H9 (cell line): ENCODE measurements around the gene EFHD2. TPM values are rescaled to one million over a fixed set of nuclear protein-coding genes. Genes with fewer than 3 reads are reported as not detected.

ENCODE experiments used
- DNase-seq: peaks from one replicate; pipeline ENCODE4 v3.0.0-alpha.2; 2017
- H2AFZ ChIP-seq: one replicate; pipeline ENCODE4 v1.6.1; 2013; ENCODE audit warnings: mild to moderate bottlenecking, low read length, control low read depth, moderate library complexity
- H2AK5ac ChIP-seq: 2 replicates; pipeline ENCODE4 v1.6.1; 2013; ENCODE audit warnings: low read length, control low read depth, mixed read lengths; ENCODE audit not compliant: insufficient read length
- H2BK120ac ChIP-seq: one replicate; pipeline ENCODE4 v1.6.1; 2013; ENCODE audit warnings: low read depth, mild to moderate bottlenecking, low read length, control low read depth, inconsistent platforms; ENCODE audit not compliant: poor library complexity, severe bottlenecking
- H2BK12ac ChIP-seq: 2 replicates; pipeline ENCODE4 v1.6.1; 2013; ENCODE audit warnings: low read length, control low read depth, mixed read lengths, low read depth; ENCODE audit not compliant: insufficient read length
- H2BK15ac ChIP-seq: 2 replicates; pipeline ENCODE4 v1.6.1; 2013; ENCODE audit warnings: low read depth, low read length, control low read depth
- H2BK20ac ChIP-seq: one replicate; pipeline ENCODE4 v1.6.1; 2013; ENCODE audit warnings: low read depth, mild to moderate bottlenecking, low read length, control low read depth, inconsistent platforms; ENCODE audit not compliant: poor library complexity, severe bottlenecking
- H2BK5ac ChIP-seq: 2 replicates; pipeline ENCODE4 v1.6.1; 2013; ENCODE audit warnings: low read length, control low read depth, mixed read lengths; ENCODE audit not compliant: insufficient read length
- H3K14ac ChIP-seq: 2 replicates; pipeline ENCODE4 v1.6.1; 2013; ENCODE audit warnings: low read length, control low read depth; ENCODE audit not compliant: insufficient read depth
- H3K18ac ChIP-seq: 2 replicates; pipeline ENCODE4 v1.6.1; 2013; ENCODE audit warnings: low read depth, mild to moderate bottlenecking, mixed read lengths, low read length, control low read depth; ENCODE audit not compliant: insufficient read length
- H3K23ac ChIP-seq: 2 replicates; pipeline ENCODE4 v1.6.1; 2013; ENCODE audit warnings: low read length, control low read depth, mixed read lengths, low read depth; ENCODE audit not compliant: insufficient read length
- H3K23me2 ChIP-seq: 2 replicates; pipeline ENCODE4 v1.6.1; 2013; ENCODE audit warnings: low read depth, mild to moderate bottlenecking, mixed read lengths, low read length, control low read depth; ENCODE audit not compliant: insufficient read length, poor library complexity, severe bottlenecking
- H3K27ac ChIP-seq: 2 replicates; pipeline ENCODE4 v1.5.1; 2013; ENCODE audit warnings: low read length, control low read depth, mixed read lengths, low read depth; ENCODE audit not compliant: insufficient read length
- H3K27me3 ChIP-seq: 2 replicates; pipeline ENCODE4 v1.6.1; 2013; ENCODE audit warnings: low read length, control low read depth, inconsistent platforms; ENCODE audit not compliant: insufficient read depth
- H3K4ac ChIP-seq: 2 replicates; pipeline ENCODE4 v1.6.1; 2013; ENCODE audit warnings: low read depth, mild to moderate bottlenecking, control low read depth, inconsistent platforms, low read length, moderate library complexity
- H3K4me1 ChIP-seq: 2 replicates; pipeline ENCODE4 v1.6.1; 2013; ENCODE audit warnings: low read length, control low read depth, inconsistent platforms; ENCODE audit not compliant: insufficient read depth
- H3K4me2 ChIP-seq: 2 replicates; pipeline ENCODE4 v1.6.1; 2013; ENCODE audit warnings: low read length, control low read depth, mixed read lengths; ENCODE audit not compliant: insufficient read length, insufficient read depth
- H3K56ac ChIP-seq: 2 replicates; pipeline ENCODE4 v1.6.1; 2013; ENCODE audit warnings: low read depth, mild to moderate bottlenecking, mixed read lengths, low read length, control low read depth; ENCODE audit not compliant: insufficient read length
- H3K79me1 ChIP-seq: 2 replicates; pipeline ENCODE4 v1.6.1; 2013; ENCODE audit warnings: low read depth, mild to moderate bottlenecking, moderate library complexity, low read length, control low read depth, inconsistent platforms; ENCODE audit not compliant: insufficient read depth, poor library complexity, severe bottlenecking
- H3K79me2 ChIP-seq: 2 replicates; pipeline ENCODE4 v1.6.1; 2013; ENCODE audit warnings: low read length, control low read depth, inconsistent platforms; ENCODE audit not compliant: insufficient read depth
- H3K9ac ChIP-seq: 2 replicates; pipeline ENCODE4 v1.6.1; 2013; ENCODE audit warnings: low read length, control low read depth, mixed read lengths; ENCODE audit not compliant: insufficient read length; ENCODE audit errors: extremely low read depth
- H3K9me3 ChIP-seq: one replicate; pipeline ENCODE4 v1.6.1; 2013; ENCODE audit warnings: low read depth, low read length, inconsistent platforms; ENCODE audit not compliant: control insufficient read depth
- H3T11ph ChIP-seq: one replicate; pipeline ENCODE4 v1.6.1; 2013; ENCODE audit warnings: mild to moderate bottlenecking, low read length, control low read depth, inconsistent platforms
- H4K20me1 ChIP-seq: one replicate; pipeline ENCODE4 v1.6.1; 2013; ENCODE audit not compliant: control insufficient read depth, insufficient read length, insufficient read depth
- H4K5ac ChIP-seq: 2 replicates; pipeline ENCODE4 v1.6.1; 2013; ENCODE audit warnings: low read depth, mild to moderate bottlenecking, mixed read lengths, low read length, control low read depth; ENCODE audit not compliant: insufficient read length
- H4K8ac ChIP-seq: replicated peaks from 2 replicates; pipeline ENCODE4 v1.6.1; 2013; ENCODE audit warnings: low read length, control low read depth, mixed read lengths, low read depth; ENCODE audit not compliant: insufficient read length
- H4K91ac ChIP-seq: 2 replicates; pipeline ENCODE4 v1.6.1; 2013; ENCODE audit warnings: low read depth, mild to moderate bottlenecking, moderate library complexity, mixed read lengths, low read length, control low read depth; ENCODE audit not compliant: insufficient read length
- H3K27ac Mint-ChIP-seq, 3 experiments: 2 replicates in 2 of 3; 3 replicates in 1 of 3; pipeline ENCODE4 v1.8.0; 2020 to 2021; ENCODE audit warnings: mixed read lengths in 3 of 3, mild to moderate bottlenecking in 1 of 3, moderate library complexity in 1 of 3
- H3K27me3 Mint-ChIP-seq: 2 replicates; pipeline ENCODE4 v1.8.0; 2021; ENCODE audit warnings: low read depth, mild to moderate bottlenecking, moderate library complexity, mixed read lengths
- H3K36me3 Mint-ChIP-seq, 3 experiments: 2 replicates in 2 of 3; 3 replicates in 1 of 3; pipeline ENCODE4 v1.8.0; 2020 to 2021; ENCODE audit warnings: low read depth in 3 of 3, mixed read lengths in 3 of 3; ENCODE audit not compliant: insufficient read depth in 1 of 3
- H3K4me1 Mint-ChIP-seq, 2 experiments: 2 replicates each; pipeline ENCODE4 v1.8.0; 2020; ENCODE audit warnings: mixed read lengths in 2 of 2
- H3K4me3 Mint-ChIP-seq, 2 experiments: 2 replicates in 1 of 2; 3 replicates in 1 of 2; pipeline ENCODE4 v1.8.0; 2020 to 2021; ENCODE audit warnings: mild to moderate bottlenecking in 2 of 2, mixed read lengths in 2 of 2, moderate library complexity in 1 of 2
- H3K9me3 Mint-ChIP-seq, 2 experiments: 2 replicates in 1 of 2; 3 replicates in 1 of 2; pipeline ENCODE4 v1.8.0; 2020; ENCODE audit warnings: mild to moderate bottlenecking in 2 of 2, mixed read lengths in 2 of 2, moderate library complexity in 1 of 2
- WGBS: extraction: QIAGEN DNeasy Blood & Tissue Kit; methylation state at CpG from one replicate; pipeline ENCODE4 v1.1.7; 2013; ENCODE audit warnings: missing lambda C conversion rate, low lambda C conversion rate, mixed read lengths; ENCODE audit not compliant: insufficient read length; ENCODE audit errors: extremely low coverage; 5-methylcytosine and 5-hydroxymethylcytosine counted together
- total RNA-seq: library from RNA; stranded (reverse); gene quantifications from 2 replicates; pipeline ENCODE4 v1.2.1, GENCODE V29; 2021
- TF ChIP-seq, protein P1 (sequence below): fragments of 200-600 bp; sonication (generic); conservative IDR thresholded peaks from 3 replicates; pipeline ENCODE4 v1.8.0; 2021; ENCODE audit warnings: antibody characterized with exemption, mild to moderate bottlenecking

The EFHD2 gene
- total RNA-seq, 1 experiment from 2014 or later, result 16.5 TPM

DNA sequence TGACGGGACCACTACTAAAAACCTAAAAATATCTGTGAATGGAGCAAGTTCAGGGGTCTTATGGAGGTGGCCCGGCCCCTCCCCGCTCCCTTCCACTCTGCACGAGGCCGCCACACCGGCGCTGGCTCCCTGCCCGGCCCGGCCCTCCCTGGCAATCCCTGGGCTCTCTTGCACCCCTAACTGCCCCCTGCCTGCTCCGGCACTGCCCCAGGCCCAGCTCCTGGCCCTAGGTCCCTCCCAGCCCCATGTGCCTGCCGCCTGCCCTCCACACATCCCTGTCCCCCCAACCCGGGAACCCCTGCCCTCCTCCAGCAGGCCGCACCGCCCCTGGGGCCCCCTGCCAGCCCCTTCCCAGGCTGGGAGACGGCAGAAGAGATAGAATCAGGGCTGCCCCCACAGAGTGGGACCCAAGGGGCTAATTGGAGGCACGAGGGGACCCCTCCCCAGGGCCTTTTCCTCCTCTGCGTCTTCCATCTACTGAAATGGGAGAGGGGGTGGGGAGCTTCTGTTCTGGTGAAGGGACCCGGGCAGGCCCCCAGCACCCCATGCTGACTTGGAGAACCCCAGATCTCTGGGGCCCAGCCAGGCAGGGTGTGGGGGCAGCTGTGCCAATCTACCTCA lies 19.2 kb downstream of the EFHD2 start:
- no peak overlapping the region for H3K18ac ChIP-seq
- H4K20me1 ChIP-seq, result no peaks in the 10 kb centered on the region
- no peak overlapping the region for H3K9ac ChIP-seq
- Mint-ChIP-seq H3K4me3 (no peak overlapping the region), H3K27me3 (no peaks in the 10 kb centered on the region), H3K36me3 (peaks cover 0 to 4% (median 3%) of the 10 kb centered on the region in 3 experiments; a peak in 4 of 7 replicates), H3K27ac (no peak overlapping the region), H3K9me3 (no peaks in the 10 kb centered on the region), H3K4me1 (peaks cover 14 to 26% of the 10 kb centered on the region in 2 experiments)
- no peak overlapping the region for H3K23ac ChIP-seq
- no peaks in the 10 kb centered on the region for H3K79me2 ChIP-seq
- H3K79me1 ChIP-seq, result no peaks in the 10 kb centered on the region
- no peak overlapping the region for H3K4me2 ChIP-seq
- no peak for DNase-seq
- H2AFZ ChIP-seq, result no peak overlapping the region
- no peak overlapping the region for H4K5ac ChIP-seq
- H2BK120ac ChIP-seq, result no peak overlapping the region
- H3T11ph ChIP-seq, result no peak overlapping the region
- H2BK5ac ChIP-seq, result no peak overlapping the region
- no peak overlapping the region for H3K14ac ChIP-seq
- no peaks in the 10 kb centered on the region for H3K4me1 ChIP-seq
- no peak overlapping the region for H2AK5ac ChIP-seq
- H3K9me3 ChIP-seq, result no peaks in the 10 kb centered on the region
- no peak overlapping the region for H3K27ac ChIP-seq
- no peak overlapping the region for H4K91ac ChIP-seq
- no CpG with 5 or more reads among the region's 18 CpGs for WGBS
- no peaks in the 10 kb centered on the region for H3K27me3 ChIP-seq
- H3K56ac ChIP-seq, result no peak overlapping the region
- H3K23me2 ChIP-seq, result no peaks in the 10 kb centered on the region
- no peak overlapping the region for H3K4ac ChIP-seq
- H2BK20ac ChIP-seq, result no peak overlapping the region
- H2BK15ac ChIP-seq, result no peak overlapping the region
- TF ChIP-seq, protein P1, sequence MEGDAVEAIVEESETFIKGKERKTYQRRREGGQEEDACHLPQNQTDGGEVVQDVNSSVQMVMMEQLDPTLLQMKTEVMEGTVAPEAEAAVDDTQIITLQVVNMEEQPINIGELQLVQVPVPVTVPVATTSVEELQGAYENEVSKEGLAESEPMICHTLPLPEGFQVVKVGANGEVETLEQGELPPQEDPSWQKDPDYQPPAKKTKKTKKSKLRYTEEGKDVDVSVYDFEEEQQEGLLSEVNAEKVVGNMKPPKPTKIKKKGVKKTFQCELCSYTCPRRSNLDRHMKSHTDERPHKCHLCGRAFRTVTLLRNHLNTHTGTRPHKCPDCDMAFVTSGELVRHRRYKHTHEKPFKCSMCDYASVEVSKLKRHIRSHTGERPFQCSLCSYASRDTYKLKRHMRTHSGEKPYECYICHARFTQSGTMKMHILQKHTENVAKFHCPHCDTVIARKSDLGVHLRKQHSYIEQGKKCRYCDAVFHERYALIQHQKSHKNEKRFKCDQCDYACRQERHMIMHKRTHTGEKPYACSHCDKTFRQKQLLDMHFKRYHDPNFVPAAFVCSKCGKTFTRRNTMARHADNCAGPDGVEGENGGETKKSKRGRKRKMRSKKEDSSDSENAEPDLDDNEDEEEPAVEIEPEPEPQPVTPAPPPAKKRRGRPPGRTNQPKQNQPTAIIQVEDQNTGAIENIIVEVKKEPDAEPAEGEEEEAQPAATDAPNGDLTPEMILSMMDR, result no peak
- H4K8ac ChIP-seq, result no peak overlapping the region
- H2BK12ac ChIP-seq, result no peak overlapping the region
